Activated T-cell treated with anti-CD3 and anti-CD28 coated beads, Interleukin-2, amount 50 U/mL, for 24 hours (primary cell): ENCODE results near the gene TRPT1.

Source experiments
- DNase-seq: peaks from one replicate; pipeline ENCODE4 v3.0.0-alpha.2; 2020
- H3K27ac Mint-ChIP-seq: 2 replicates; pipeline ENCODE4 v1.8.0; 2020; ENCODE audit warnings: mild to moderate bottlenecking, mixed read lengths
- H3K27me3 Mint-ChIP-seq: 2 replicates; pipeline ENCODE4 v1.8.0; 2020; ENCODE audit warnings: mixed read lengths
- H3K36me3 Mint-ChIP-seq: 2 replicates; pipeline ENCODE4 v1.8.0; 2020; ENCODE audit warnings: low read depth, mixed read lengths
- H3K4me1 Mint-ChIP-seq: 2 replicates; pipeline ENCODE4 v1.8.0; 2020; ENCODE audit warnings: low read depth, mixed read lengths
- H3K4me3 Mint-ChIP-seq: 2 replicates; pipeline ENCODE4 v1.8.0; 2020; ENCODE audit warnings: mild to moderate bottlenecking, moderate library complexity, mixed read lengths
- H3K9me3 Mint-ChIP-seq: 2 replicates; pipeline ENCODE4 v1.8.0; 2020; ENCODE audit warnings: mixed read lengths

The TRPT1 gene

GRCh38 chr11:64204464-64204989 lies 21.5 kb downstream of the TRPT1 start:
- H3K27ac Mint-ChIP-seq = peak overlapping the region; percentile 99
- peaks cover 99% of the 10 kb centered on the region for H3K36me3 Mint-ChIP-seq
- no peaks in the 10 kb centered on the region for H3K27me3 Mint-ChIP-seq
- H3K4me1 Mint-ChIP-seq = peaks cover 49% of the 10 kb centered on the region
- DNase-seq = peak; percentile 78
- H3K4me3 Mint-ChIP-seq = peak overlapping the region; percentile 34
- H3K9me3 Mint-ChIP-seq = no peaks in the 10 kb centered on the region

GRCh38 chr11:64204080-64204440 lies 21.9 kb downstream of the TRPT1 start:
- H3K27me3 Mint-ChIP-seq = no peaks in the 10 kb centered on the region
- H3K4me1 Mint-ChIP-seq = peaks cover 45% of the 10 kb centered on the region
- H3K36me3 Mint-ChIP-seq = peaks cover 99% of the 10 kb centered on the region
- no peak for DNase-seq
- H3K4me3 Mint-ChIP-seq = no peak overlapping the region
- H3K9me3 Mint-ChIP-seq = no peaks in the 10 kb centered on the region
- peak overlapping the region; percentile 99 for H3K27ac Mint-ChIP-seq

GRCh38 chr11:64203421-64204079 lies 22.4 kb downstream of the TRPT1 start:
- peaks cover 40% of the 10 kb centered on the region for H3K4me1 Mint-ChIP-seq

GRCh38 chr11:64202992-64203391 lies 23.0 kb downstream of the TRPT1 start:
- Mint-ChIP-seq H3K4me1 (peaks cover 38% of the 10 kb centered on the region), H3K27me3 (no peaks in the 10 kb centered on the region), H3K9me3 (no peaks in the 10 kb centered on the region), H3K36me3 (peaks cover 99% of the 10 kb centered on the region), H3K27ac (peak overlapping the region; percentile 23), H3K4me3 (no peak overlapping the region)
- DNase-seq = no peak

More at GRCh38 chr11:64203421-64204079, 22.4 kb downstream of the TRPT1 start:
- Mint-ChIP-seq H3K27ac (peak overlapping the region; percentile 23), H3K4me3 (no peak overlapping the region), H3K36me3 (peaks cover 99% of the 10 kb centered on the region), H3K27me3 (no peaks in the 10 kb centered on the region), H3K9me3 (no peaks in the 10 kb centered on the region)
- no peak for DNase-seq

GRCh38 chr11:64201543-64201942 lies 24.4 kb downstream of the TRPT1 start:
- peaks cover 99% of the 10 kb centered on the region for H3K36me3 Mint-ChIP-seq
- H3K27ac Mint-ChIP-seq = peak overlapping the region; percentile 80
- DNase-seq = no peak
- H3K4me3 Mint-ChIP-seq = no peak overlapping the region
- peaks cover 36% of the 10 kb centered on the region for H3K4me1 Mint-ChIP-seq
- no peaks in the 10 kb centered on the region for H3K27me3 Mint-ChIP-seq
- no peaks in the 10 kb centered on the region for H3K9me3 Mint-ChIP-seq

- peaks cover 99% of the 10 kb centered on the region for H3K36me3 Mint-ChIP-seq
- no peaks in the 10 kb centered on the region for H3K27me3 Mint-ChIP-seq
- H3K4me3 Mint-ChIP-seq = no peak overlapping the region
- peaks cover 29% of the 10 kb centered on the region for H3K4me1 Mint-ChIP-seq
- H3K27ac Mint-ChIP-seq = no peak overlapping the region
- no peak for DNase-seq
- H3K9me3 Mint-ChIP-seq = no peaks in the 10 kb centered on the region
These were observed 27.5 kb downstream of the TRPT1 start for GRCh38 chr11:64198511-64198910.

GRCh38 chr11:64196626-64197025 lies 29.4 kb downstream of the TRPT1 start:
- Mint-ChIP-seq H3K9me3 (no peaks in the 10 kb centered on the region), H3K27me3 (no peaks in the 10 kb centered on the region), H3K36me3 (peaks cover 99% of the 10 kb centered on the region), H3K27ac (peak overlapping the region; percentile 70), H3K4me1 (peaks cover 31% of the 10 kb centered on the region), H3K4me3 (no peak overlapping the region)
- no peak for DNase-seq

- H3K27me3 Mint-ChIP-seq = no peaks in the 10 kb centered on the region
- H3K9me3 Mint-ChIP-seq = no peaks in the 10 kb centered on the region
- no peak overlapping the region for H3K4me3 Mint-ChIP-seq
- peak overlapping the region; percentile 82 for H3K27ac Mint-ChIP-seq
- peaks cover 79% of the 10 kb centered on the region for H3K36me3 Mint-ChIP-seq
- DNase-seq = no peak
- peaks cover 54% of the 10 kb centered on the region for H3K4me1 Mint-ChIP-seq
These were observed 33.6 kb downstream of the TRPT1 start for GRCh38 chr11:64192434-64192833.

GRCh38 chr11:64186492-64187165 lies 39.4 kb downstream of the TRPT1 start:
- no peak overlapping the region for H3K4me3 Mint-ChIP-seq
- peaks cover 37% of the 10 kb centered on the region for H3K36me3 Mint-ChIP-seq
- H3K4me1 Mint-ChIP-seq = peaks cover 48% of the 10 kb centered on the region
- no peaks in the 10 kb centered on the region for H3K9me3 Mint-ChIP-seq
- peak overlapping the region; percentile 99 for H3K27ac Mint-ChIP-seq
- DNase-seq = peak; percentile 68
- no peaks in the 10 kb centered on the region for H3K27me3 Mint-ChIP-seq

GRCh38 chr11:64185693-64186491 lies 40.1 kb downstream of the TRPT1 start, which contains the start of gene STIP1:
Gene STIP1, plus strand, starts transcription at chr11:64186171. Its CDS starts 91 bp downstream, at chr11:64186262.
- H3K27ac Mint-ChIP-seq = peak within 1 kb of the TSS; percentile 99
- peaks cover 51% of the 10 kb centered on the region for H3K4me1 Mint-ChIP-seq
- H3K9me3 Mint-ChIP-seq = no peaks in the 10 kb centered on the region
- H3K27me3 Mint-ChIP-seq = no peaks in the 10 kb centered on the region
- H3K4me3 Mint-ChIP-seq = no peak within 1 kb of the TSS
- peak; percentile 98 for DNase-seq
- peaks cover 31% of the 10 kb centered on the region for H3K36me3 Mint-ChIP-seq

- peaks cover 50% of the 10 kb centered on the region for H3K4me1 Mint-ChIP-seq
- no peak for DNase-seq
- H3K9me3 Mint-ChIP-seq = no peaks in the 10 kb centered on the region
These were observed 40.8 kb downstream of the TRPT1 start for GRCh38 chr11:64185175-64185692.

GRCh38 chr11:64183890-64184289 lies 42.1 kb downstream of the TRPT1 start:
- Mint-ChIP-seq H3K4me1 (peaks cover 44% of the 10 kb centered on the region), H3K9me3 (no peaks in the 10 kb centered on the region), H3K27me3 (no peaks in the 10 kb centered on the region), H3K36me3 (peaks cover 24% of the 10 kb centered on the region), H3K27ac (peak overlapping the region; percentile 51), H3K4me3 (no peak overlapping the region)
- no peak for DNase-seq

More at GRCh38 chr11:64185175-64185692, 40.8 kb downstream of the TRPT1 start:
- H3K4me3 Mint-ChIP-seq = no peak overlapping the region
- no peaks in the 10 kb centered on the region for H3K27me3 Mint-ChIP-seq
- peaks cover 25% of the 10 kb centered on the region for H3K36me3 Mint-ChIP-seq
- H3K27ac Mint-ChIP-seq = peak overlapping the region; percentile 99

- peak overlapping the region; percentile 51 for H3K4me3 Mint-ChIP-seq
These were observed 44.2 kb downstream of the TRPT1 start for GRCh38 chr11:64181506-64182411.

More at GRCh38 chr11:64181506-64182411, 44.2 kb downstream of the TRPT1 start:
- Mint-ChIP-seq H3K27ac (peak overlapping the region; percentile 51), H3K36me3 (peaks cover 37% of the 10 kb centered on the region), H3K9me3 (no peaks in the 10 kb centered on the region), H3K27me3 (no peaks in the 10 kb centered on the region), H3K4me1 (peaks cover 54% of the 10 kb centered on the region)
- peak; percentile 61 for DNase-seq
